OCI-LY7 (cell line): ENCODE measurements around the gene TMED7.

ENCODE experiments used
- CTCF ChIP-seq: fragments of 200-600 bp; sonication (generic); conservative IDR thresholded peaks from 2 replicates; pipeline ENCODE4 v1.5.1; 2014; ENCODE audit warnings: mild to moderate bottlenecking, antibody characterized with exemption, low read length, moderate library complexity, mixed read lengths
- EZH2phosphoT487 ChIP-seq: fragments of 200-600 bp; sonication (generic); IDR thresholded peaks from 2 replicates; pipeline ENCODE4 v1.6.1; 2018; ENCODE audit warnings: low read depth, borderline replicate concordance, mild to moderate bottlenecking, mixed run types, antibody characterized with exemption, low read length, moderate library complexity, mixed read lengths

GRCh38 chr5:115565233-115565632, 60.6 kb downstream of the TMED7 start:
- TF ChIP-seq CTCF (no peak), EZH2phosphoT487 (no peak)
